ENCODE results near the gene KRT72.

Gene KRT72

GRCh38 chr12:52540531-52540930 is 60.7 kb downstream of the KRT72 start:
- no peak for TF ChIP-seq ZNF274 (IDR thresholded peaks at IDR 0.05; ENCODE audit: low read depth, low read length)
- H3K4me3 ChIP-seq (ENCODE audit: low read length) = no peak overlapping the region

- TF ChIP-seq ZNF274 (IDR thresholded peaks at IDR 0.05; ENCODE audit: low read depth, low read length) = no peak
- H3K4me3 ChIP-seq (ENCODE audit: low read length) = no peak overlapping the region
These were observed 61.5 kb downstream of the KRT72 start for GRCh38 chr12:52539821-52540173.

GRCh38 chr12:52539083-52539820 is 62.0 kb downstream of the KRT72 start:
- no peak overlapping the region for H3K4me3 ChIP-seq (ENCODE audit: low read length)
- TF ChIP-seq ZNF274 (IDR thresholded peaks at IDR 0.05; ENCODE audit: low read depth, low read length) = no peak

- no peak for TF ChIP-seq ZNF274 (IDR thresholded peaks at IDR 0.05; ENCODE audit: low read depth, low read length)
These were observed 64.2 kb downstream of the KRT72 start for GRCh38 chr12:52537101-52537500.

More at GRCh38 chr12:52537101-52537500, 64.2 kb downstream of the KRT72 start:
- no peak overlapping the region for H3K4me3 ChIP-seq (ENCODE audit: low read length)
